GM18873 (cell line): ENCODE results near the gene RNF181.
"Not testable (repeated sequence)": the region's sequence is repeated elsewhere in the genome, so short reads cannot be mapped to it uniquely, and the experiment has no call there.

Experiments used
- ATAC-seq: cut with Tn5 transposase; IDR thresholded peaks from one replicate; pipeline ENCODE4 v1.9.1; 2021; ENCODE audit warnings: mild to moderate bottlenecking, moderate library complexity, moderate number of reproducible peaks; ENCODE audit not compliant: unreplicated experiment, low FRiP score

RNF181 gene, protein sequence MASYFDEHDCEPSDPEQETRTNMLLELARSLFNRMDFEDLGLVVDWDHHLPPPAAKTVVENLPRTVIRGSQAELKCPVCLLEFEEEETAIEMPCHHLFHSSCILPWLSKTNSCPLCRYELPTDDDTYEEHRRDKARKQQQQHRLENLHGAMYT

DNA sequence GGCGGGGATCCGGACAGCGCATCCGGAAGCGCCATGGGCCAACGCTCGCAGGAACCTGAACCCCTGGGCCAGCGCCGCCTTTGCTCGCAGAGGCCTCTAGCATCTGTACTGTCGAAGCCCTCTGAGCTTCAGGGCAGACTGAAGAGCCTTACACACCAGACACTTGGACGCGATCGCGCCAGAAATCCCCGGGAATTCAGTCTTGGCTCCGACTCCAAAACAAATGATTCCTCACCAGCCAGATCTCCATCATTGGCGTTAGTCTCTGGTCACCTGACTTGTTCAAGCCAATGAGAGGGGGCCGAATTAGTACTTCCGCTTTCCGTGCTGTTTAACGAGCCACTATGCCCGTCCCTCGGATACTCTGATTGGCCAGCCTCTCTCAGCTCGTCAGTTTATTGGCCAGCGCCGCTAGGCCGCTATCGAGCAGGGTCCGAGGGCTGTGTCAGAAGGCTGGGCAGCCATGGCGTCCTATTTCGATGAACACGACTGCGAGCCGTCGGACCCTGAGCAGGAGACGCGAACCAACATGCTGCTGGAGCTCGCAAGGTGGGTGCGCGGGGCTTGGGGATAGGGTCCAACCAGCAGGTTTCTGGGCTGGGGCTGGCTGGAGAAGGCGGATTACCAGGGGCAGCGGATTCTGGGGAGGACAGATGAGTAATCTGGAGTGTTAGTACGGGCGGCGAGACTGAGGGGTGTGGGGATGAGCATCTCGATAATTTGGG, at the start of gene RNF181:
Gene RNF181 (plus strand): TSS at position 445 of the 725 bp plus-strand sequence. CDS start 19 bp downstream, at position 464.
- peak; percentile 99 for ATAC-seq

- no peak for ATAC-seq
Observed at GRCh38 chr2:85545780-85546240, 49.7 kb upstream of the RNF181 start.

GRCh38 chr2:85547089-85547858, 48.3 kb upstream of the RNF181 start:
- ATAC-seq: no peak

GRCh38 chr2:85547859-85548607, 47.5 kb upstream of the RNF181 start:
- no peak for ATAC-seq

- no peak for ATAC-seq
Observed at GRCh38 chr2:85548608-85548900, 47.0 kb upstream of the RNF181 start.

GRCh38 chr2:85549095-85549494, 46.5 kb upstream of the RNF181 start:
- no peak for ATAC-seq

DNA sequence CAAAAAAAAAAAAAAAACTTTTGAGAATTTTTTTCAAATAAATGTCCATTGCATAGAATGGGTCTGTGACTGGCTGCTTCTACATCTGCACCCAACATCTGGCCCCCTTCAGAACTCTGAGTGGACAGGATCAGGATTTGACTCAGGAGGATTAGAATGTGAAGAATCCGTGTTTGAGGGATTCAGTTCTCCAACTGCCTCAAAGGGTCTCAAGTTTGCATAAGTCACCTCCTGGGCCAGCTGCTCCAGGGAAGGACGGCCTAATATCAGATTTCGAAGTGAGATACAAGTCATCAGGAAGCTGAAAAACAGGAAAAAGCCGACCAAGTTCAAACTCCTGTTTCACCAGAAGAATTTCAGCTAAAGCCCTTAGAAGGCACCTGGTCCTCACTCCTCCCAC, 45.7 kb upstream of the RNF181 start:
- ATAC-seq: no peak

- no peak for ATAC-seq
Observed at GRCh38 chr2:85550486-85550885, 45.1 kb upstream of the RNF181 start.

DNA sequence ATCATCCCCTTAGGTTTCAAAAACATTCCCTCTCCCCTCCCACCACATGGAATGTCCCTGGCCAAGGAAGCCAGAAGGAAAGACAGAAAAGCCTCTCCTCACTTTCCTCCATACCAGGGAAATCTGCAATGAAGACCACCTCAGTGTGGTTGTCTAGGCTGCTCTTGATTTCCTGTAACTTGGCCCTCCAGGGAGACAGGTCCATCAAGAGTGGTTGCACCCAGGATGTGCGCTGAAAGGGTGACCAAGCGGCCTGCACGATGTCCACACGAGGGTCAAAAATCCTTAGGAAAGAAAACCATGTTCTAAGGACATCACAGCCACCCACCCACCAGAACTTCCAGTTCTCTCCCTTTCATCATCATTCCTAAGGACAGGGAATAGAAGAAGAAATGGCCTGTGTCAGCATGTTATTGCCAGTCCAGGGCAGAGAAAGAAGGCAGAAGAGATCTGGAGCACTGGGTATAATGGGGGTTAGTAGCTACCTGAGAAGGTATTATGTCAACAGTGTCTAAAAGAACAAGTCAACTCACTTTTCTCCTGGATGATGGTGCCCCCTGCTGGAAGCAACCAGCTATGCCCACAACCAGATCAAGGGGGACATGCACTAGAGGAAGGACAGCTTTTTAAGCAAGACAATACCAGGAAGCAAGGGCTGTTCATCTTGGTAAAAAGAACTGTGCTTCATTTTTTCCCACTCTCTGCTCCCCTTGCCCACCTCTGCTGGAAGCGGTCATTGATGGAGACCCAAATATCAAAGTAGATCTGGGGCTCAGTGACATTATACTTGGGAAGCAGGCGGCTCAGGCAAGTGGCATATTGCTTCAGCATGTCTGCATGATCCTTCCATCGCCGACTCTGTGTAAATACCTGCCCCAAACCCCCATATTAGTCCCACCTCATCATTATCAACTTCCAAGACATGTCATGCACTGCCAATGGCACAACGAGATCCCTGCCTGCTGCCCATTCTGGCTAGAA, 43.6 kb upstream of the RNF181 start:
- no peak for ATAC-seq

GRCh38 chr2:85553184-85553583, 42.4 kb upstream of the RNF181 start:
- ATAC-seq: no peak

GRCh38 chr2:85554980-85555612, 40.4 kb upstream of the RNF181 start:
- ATAC-seq: no peak

DNA sequence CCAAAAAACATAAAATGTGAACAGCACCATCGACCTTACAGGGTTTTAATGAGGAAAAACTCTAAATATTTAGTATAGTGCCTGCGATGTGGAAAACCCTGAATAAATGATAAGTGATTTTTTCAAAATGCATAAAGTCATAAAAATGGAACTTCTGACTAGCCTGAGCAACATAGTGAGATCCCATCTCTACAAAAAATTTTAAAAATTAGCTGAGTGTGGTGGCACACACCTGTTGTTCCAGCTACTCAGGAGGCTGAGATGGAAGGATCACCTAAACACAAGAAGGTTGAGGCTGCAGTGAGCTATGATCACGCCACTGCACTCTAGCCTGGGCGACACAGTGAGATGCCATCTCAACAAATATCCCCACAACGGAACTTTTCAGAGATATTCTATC, 38.4 kb upstream of the RNF181 start:
- no peak for ATAC-seq

DNA sequence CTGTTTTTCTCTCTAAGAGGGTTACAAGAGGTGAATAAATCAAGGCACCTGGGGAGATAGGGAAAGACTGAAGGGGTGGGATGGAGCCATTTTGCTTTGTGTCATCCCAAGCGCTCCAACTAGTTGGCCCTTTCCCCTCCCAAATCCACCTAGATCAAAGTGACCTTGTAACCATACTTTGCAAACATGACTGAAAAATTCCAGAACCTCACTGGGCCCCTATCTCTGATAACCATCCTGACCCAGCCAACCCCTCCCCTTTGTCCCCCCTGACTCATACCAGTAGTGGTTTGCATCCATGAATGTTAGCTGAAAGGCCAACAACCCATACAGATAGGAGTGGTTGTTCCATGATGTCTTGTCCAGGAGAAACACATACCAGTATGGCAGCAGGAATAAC, 37.4 kb upstream of the RNF181 start:
- no peak for ATAC-seq

DNA sequence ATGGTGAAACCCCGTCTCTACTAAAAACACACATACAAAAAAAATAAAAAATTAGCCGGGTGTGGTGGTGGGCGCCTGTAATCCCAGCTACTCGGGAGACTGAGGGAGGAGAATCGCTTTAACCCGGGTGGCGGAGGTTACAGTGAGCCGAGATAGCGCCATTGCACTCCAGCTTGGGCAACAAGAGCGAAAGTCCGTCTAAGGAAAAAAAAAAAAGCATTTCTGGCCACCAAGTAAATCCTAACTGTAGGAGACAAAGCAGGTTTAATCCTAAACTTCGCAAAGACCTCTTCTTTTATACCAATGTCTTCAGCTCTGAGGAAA, 35.2 kb upstream of the RNF181 start:
- not testable (repeated sequence) for ATAC-seq

DNA sequence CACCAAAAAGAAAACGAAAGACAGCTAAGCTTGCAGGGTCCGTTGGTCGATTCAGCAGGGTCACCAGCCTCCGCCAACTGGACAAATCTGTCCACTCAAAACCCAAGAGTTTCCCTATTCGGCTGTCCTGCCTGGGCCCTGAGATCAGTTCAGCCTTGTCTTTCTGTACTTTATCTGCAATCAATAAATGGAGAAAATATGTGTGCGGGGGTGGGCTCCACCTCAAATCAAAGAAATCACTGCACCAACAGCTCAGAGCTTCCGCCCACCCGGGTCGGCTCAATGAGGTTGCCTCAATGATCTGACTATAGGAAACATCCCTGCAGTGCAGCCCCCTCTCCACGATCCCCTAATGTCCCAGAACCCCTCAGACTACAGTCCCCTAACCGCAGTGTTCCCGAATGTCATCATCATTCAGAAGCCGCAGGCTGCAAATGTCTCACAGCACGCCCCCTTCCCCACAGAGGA, 34.7 kb upstream of the RNF181 start:
- peak; percentile 15 for ATAC-seq

GRCh38 chr2:85561280-85562212, 34.0 kb upstream of the RNF181 start, which contains the start of gene GGCX:
GGCX (minus strand) TSS chr2:85561493; CDS start chr2:85561428, 65 bp downstream.
- peak; percentile 80 for ATAC-seq

DNA sequence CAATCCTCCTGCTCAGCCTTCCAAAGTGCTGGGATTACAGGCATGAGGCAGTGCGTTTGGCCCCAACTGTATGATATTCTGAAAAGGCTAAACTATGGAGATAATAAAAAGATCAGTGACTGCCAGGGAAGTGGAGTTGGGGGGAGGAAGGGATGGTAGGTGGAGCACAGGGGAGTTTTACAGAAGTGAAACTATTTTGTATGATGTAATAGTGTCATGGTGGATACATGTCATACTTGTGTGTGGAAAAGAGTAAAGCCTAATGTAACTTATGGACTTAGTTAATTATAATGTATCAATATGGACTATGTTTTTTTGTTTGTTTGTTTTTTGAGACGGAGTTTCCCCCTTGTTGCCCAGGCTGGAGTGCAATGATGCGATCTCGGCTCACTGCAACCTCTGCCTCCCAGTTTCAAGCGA, 31.4 kb upstream of the RNF181 start:
- ATAC-seq: no peak

DNA sequence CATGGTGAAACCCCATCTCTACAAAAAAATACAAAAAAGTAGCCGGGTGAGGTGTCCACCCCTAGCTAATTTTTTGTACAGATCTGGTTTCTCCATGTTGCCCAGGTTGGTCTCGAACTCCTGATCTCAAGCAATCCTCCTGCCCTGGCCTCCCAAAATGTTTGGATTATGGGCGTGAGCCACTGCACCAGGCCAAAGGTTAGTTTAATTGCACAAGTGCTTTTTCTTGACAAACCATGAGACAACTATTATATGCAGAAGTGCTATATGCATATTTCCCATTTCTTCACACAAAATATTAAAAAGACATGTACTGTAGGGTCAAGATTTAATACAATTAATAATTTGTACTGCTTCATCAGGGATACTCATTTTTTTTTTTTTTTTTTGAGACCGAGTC, 29.3 kb upstream of the RNF181 start:
- ATAC-seq: no peak
